ENCODE data around the gene NOS1AP.
A peak's percentile ranks its signal among the peaks of the same experiment; 100 is the strongest.

The NOS1AP gene

GRCh38 chr1:162372159-162373071 lies 302.9 kb downstream of the NOS1AP start:
- intact Hi-C loops (cut with DNase I; ENCODE audit: low total_unique reads), result no loop called here
- TF ChIP-seq CTCF (IDR thresholded peaks at IDR 0.05), result no peak
- H3K27ac ChIP-seq, result no peak overlapping the region

GRCh38 chr1:162373072-162373427 lies 303.6 kb downstream of the NOS1AP start:
- Histone ChIP-seq H3K4me1 (no peaks in the 10 kb centered on the region), H3K4me3 (no peak overlapping the region), H3K36me3 (peaks cover 0 to 1% (median 0%) of the 10 kb centered on the region in 3 donors), H3K9me3 (no peaks in the 10 kb centered on the region), H3K27me3 (no peaks in the 10 kb centered on the region), H3K27ac (no peak overlapping the region)
- intact Hi-C loops (cut with DNase I; ENCODE audit: low total_unique reads), result no loop called here
- peak in 1 of 2 donors; percentile 45 for DNase-seq
- TF ChIP-seq CTCF (IDR thresholded peaks at IDR 0.05), result no peak

More at GRCh38 chr1:162372159-162373071, 302.9 kb downstream of the NOS1AP start:
- Histone ChIP-seq H3K4me1 (no peaks in the 10 kb centered on the region), H3K27me3 (no peaks in the 10 kb centered on the region), H3K9me3 (no peaks in the 10 kb centered on the region), H3K4me3 (no peak overlapping the region), H3K36me3 (peaks cover 0 to 8% (median 0%) of the 10 kb centered on the region in 3 donors)
- DNase-seq, result no peak

- DNase-seq, result peak in 1 of 2 donors; percentile 32
- H3K27ac ChIP-seq, result no peak overlapping the region
- no peaks in the 10 kb centered on the region for H3K36me3 ChIP-seq
- H3K4me1 ChIP-seq, result no peaks in the 10 kb centered on the region
- TF ChIP-seq CTCF (IDR thresholded peaks at IDR 0.05), result no peak
- H3K27me3 ChIP-seq, result no peaks in the 10 kb centered on the region
- no peak overlapping the region for H3K4me3 ChIP-seq
- no peaks in the 10 kb centered on the region for H3K9me3 ChIP-seq
- intact Hi-C loops (cut with DNase I; ENCODE audit: low total_unique reads), result no loop called here
These were observed 304.2 kb downstream of the NOS1AP start for GRCh38 chr1:162373541-162374260.

- TF ChIP-seq CTCF (IDR thresholded peaks at IDR 0.05), result no peak
- Histone ChIP-seq H3K4me1 (no peaks in the 10 kb centered on the region), H3K27ac (no peak overlapping the region), H3K27me3 (no peaks in the 10 kb centered on the region), H3K4me3 (no peak overlapping the region), H3K9me3 (no peaks in the 10 kb centered on the region), H3K36me3 (no peaks in the 10 kb centered on the region)
- intact Hi-C loops (cut with DNase I; ENCODE audit: low total_unique reads), result no loop called here
- DNase-seq, result peak in 1 of 2 donors; percentile 27
These were observed 304.9 kb downstream of the NOS1AP start for GRCh38 chr1:162374406-162374805.

- Histone ChIP-seq H3K4me3 (no peak overlapping the region), H3K27ac (no peak overlapping the region), H3K9me3 (no peaks in the 10 kb centered on the region), H3K36me3 (no peaks in the 10 kb centered on the region), H3K4me1 (no peaks in the 10 kb centered on the region), H3K27me3 (no peaks in the 10 kb centered on the region)
- peak in 1 of 2 donors; percentile 34 for DNase-seq
- TF ChIP-seq CTCF (IDR thresholded peaks at IDR 0.05), result no peak
- intact Hi-C loops (cut with DNase I; ENCODE audit: low total_unique reads), result no loop called here
These were observed 306.0 kb downstream of the NOS1AP start for GRCh38 chr1:162375463-162375862.

All from tibial artery (tissue), 4 donors.